NCI-H1092 (cell line): ENCODE results near the gene CCNY.

ENCODE experiments used
- DNase-seq: peaks from one replicate; lab custom pipeline; 2025; lab: John Stamatoyannopoulos, UW

CCNY gene

GRCh38 chr10:35486297-35486990, 150.1 kb downstream of the CCNY start:
- no peak for DNase-seq

- no peak for DNase-seq
Observed at GRCh38 chr10:35487336-35488034, 151.2 kb downstream of the CCNY start.

- DNase-seq = no peak
Observed at GRCh38 chr10:35488228-35488627, 151.9 kb downstream of the CCNY start.

- DNase-seq = no peak
Observed at GRCh38 chr10:35492386-35493195, 156.3 kb downstream of the CCNY start.

GRCh38 chr10:35493196-35494118, 157.1 kb downstream of the CCNY start:
- no peak for DNase-seq

- DNase-seq = no peak
Observed at GRCh38 chr10:35495521-35496119, 159.3 kb downstream of the CCNY start.

- no peak for DNase-seq
Observed at GRCh38 chr10:35497909-35498308, 161.6 kb downstream of the CCNY start.

- no peak for DNase-seq
Observed at GRCh38 chr10:35498693-35499092, 162.4 kb downstream of the CCNY start.

GRCh38 chr10:35501923-35502322, 165.6 kb downstream of the CCNY start:
- DNase-seq = no peak

- DNase-seq = no peak
Observed at GRCh38 chr10:35502692-35503091, 166.4 kb downstream of the CCNY start.

GRCh38 chr10:35503578-35503977, 167.3 kb downstream of the CCNY start:
- no peak for DNase-seq

- no peak for DNase-seq
Observed at GRCh38 chr10:35504132-35504531, 167.8 kb downstream of the CCNY start.

GRCh38 chr10:35505241-35505873, 169.0 kb downstream of the CCNY start:
- no peak for DNase-seq

GRCh38 chr10:35506741-35507140, 170.4 kb downstream of the CCNY start:
- DNase-seq = no peak

- DNase-seq = no peak
Observed at GRCh38 chr10:35507519-35508109, 171.3 kb downstream of the CCNY start.

GRCh38 chr10:35508647-35509046, 172.3 kb downstream of the CCNY start:
- no peak for DNase-seq

GRCh38 chr10:35510891-35511290, 174.6 kb downstream of the CCNY start:
- DNase-seq = no peak

- no peak for DNase-seq
Observed at GRCh38 chr10:35511647-35512046, 175.3 kb downstream of the CCNY start.

- no peak for DNase-seq
Observed at GRCh38 chr10:35516102-35516670, 179.9 kb downstream of the CCNY start.
